HG03439 (cell line): ENCODE measurements around the gene GLS.
"Not testable (repeated sequence)": the region's sequence is repeated elsewhere in the genome, so short reads cannot be mapped to it uniquely, and the experiment has no call there.

Experiments used
- ATAC-seq: cut with Tn5 transposase; IDR thresholded peaks from one replicate; pipeline ENCODE4 v1.9.1; 2021; ENCODE audit warnings: mild to moderate bottlenecking, moderate library complexity; ENCODE audit not compliant: unreplicated experiment

GLS gene

GRCh38 chr2:190855245-190855644 lies 25.4 kb upstream of the GLS start:
- no peak for ATAC-seq

GRCh38 chr2:190856985-190857384 lies 23.6 kb upstream of the GLS start:
- ATAC-seq, result no peak

- ATAC-seq, result no peak
These were observed 21.8 kb upstream of the GLS start for GRCh38 chr2:190858817-190859216.

GRCh38 chr2:190859347-190860297 lies 21.0 kb upstream of the GLS start:
- ATAC-seq, result no peak

- ATAC-seq, result no peak
These were observed 19.5 kb upstream of the GLS start for GRCh38 chr2:190860985-190861680.

- not testable (repeated sequence) for ATAC-seq
These were observed 18.5 kb upstream of the GLS start for GRCh38 chr2:190862128-190862527.

GRCh38 chr2:190862571-190862991 lies 18.0 kb upstream of the GLS start:
- no peak for ATAC-seq

- no peak for ATAC-seq
These were observed 16.7 kb upstream of the GLS start for GRCh38 chr2:190863946-190864345.

- ATAC-seq, result no peak
These were observed 16.2 kb upstream of the GLS start for GRCh38 chr2:190864375-190864774.

- no peak for ATAC-seq
These were observed 13.4 kb upstream of the GLS start for GRCh38 chr2:190867212-190867611.

- ATAC-seq, result no peak
These were observed 12.8 kb upstream of the GLS start for GRCh38 chr2:190867832-190868231.

- ATAC-seq, result no peak
These were observed 10.9 kb upstream of the GLS start for GRCh38 chr2:190869721-190870120.

GRCh38 chr2:190873451-190873850 lies 7.2 kb upstream of the GLS start:
- not testable (repeated sequence) for ATAC-seq

- ATAC-seq, result no peak
These were observed 4.7 kb upstream of the GLS start for GRCh38 chr2:190875891-190876290.

- no peak for ATAC-seq
These were observed 4.0 kb upstream of the GLS start for GRCh38 chr2:190876631-190877030.

- no peak for ATAC-seq
These were observed 3.2 kb upstream of the GLS start for GRCh38 chr2:190877436-190877835.

- ATAC-seq, result no peak
These were observed 895 bp upstream of the GLS start for GRCh38 chr2:190879474-190880377.

- ATAC-seq, result peak; percentile 3
These were observed 520 bp downstream of the GLS start for GRCh38 chr2:190881084-190881597.

GRCh38 chr2:190881598-190882410 lies 1.2 kb downstream of the GLS start:
- ATAC-seq, result peak; percentile 46

GRCh38 chr2:190882411-190882766 lies 1.8 kb downstream of the GLS start:
- peak; percentile 4 for ATAC-seq
